ENCODE results near the gene POGZ.
"Not testable (repeated sequence)": the region's sequence is repeated elsewhere in the genome, so short reads cannot be mapped to it uniquely, and the experiment has no call there.

POGZ gene

DNA sequence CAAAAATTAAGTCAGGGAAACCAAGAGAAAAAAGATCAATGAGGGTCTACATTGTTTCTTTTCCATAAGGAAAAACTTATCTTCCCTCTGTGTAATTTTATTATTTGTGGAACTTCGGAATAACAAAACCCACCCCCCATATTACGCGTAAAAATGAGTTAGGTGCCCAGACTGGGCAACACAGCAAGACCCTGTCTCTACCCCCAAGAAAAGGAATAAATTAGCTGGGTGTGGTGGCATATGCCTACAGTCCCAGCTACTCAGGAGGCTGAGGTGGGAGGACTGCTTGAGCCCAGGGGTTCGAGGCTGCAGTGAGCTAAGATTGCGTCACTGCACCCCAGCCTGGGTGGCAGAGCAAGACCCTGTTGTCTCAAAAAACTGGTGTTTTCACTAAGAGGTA, 39.5 kb downstream of the POGZ start:
- no peak for DNase-seq (ENCODE audit: low read depth)

DNA sequence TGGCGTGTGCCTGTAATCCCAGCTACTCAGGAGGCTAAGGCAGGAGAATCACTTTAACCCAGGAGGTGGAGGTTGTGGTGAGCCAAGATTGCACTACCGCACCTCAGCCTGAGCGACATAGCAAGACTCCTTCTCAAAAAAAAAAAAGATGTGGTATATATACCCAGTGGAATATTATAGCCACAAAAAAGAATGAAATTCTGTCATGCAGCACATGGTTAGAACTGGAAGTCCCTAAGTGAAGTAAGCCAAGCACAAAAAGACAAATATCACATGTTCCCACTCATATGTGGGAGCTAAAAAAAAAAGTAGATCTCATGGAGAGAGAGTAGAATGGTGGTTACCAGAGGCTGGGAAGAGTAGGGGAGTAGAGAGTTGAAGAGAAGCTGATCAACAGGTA, 41.2 kb downstream of the POGZ start:
- DNase-seq (ENCODE audit: low read depth) = no peak

DNA sequence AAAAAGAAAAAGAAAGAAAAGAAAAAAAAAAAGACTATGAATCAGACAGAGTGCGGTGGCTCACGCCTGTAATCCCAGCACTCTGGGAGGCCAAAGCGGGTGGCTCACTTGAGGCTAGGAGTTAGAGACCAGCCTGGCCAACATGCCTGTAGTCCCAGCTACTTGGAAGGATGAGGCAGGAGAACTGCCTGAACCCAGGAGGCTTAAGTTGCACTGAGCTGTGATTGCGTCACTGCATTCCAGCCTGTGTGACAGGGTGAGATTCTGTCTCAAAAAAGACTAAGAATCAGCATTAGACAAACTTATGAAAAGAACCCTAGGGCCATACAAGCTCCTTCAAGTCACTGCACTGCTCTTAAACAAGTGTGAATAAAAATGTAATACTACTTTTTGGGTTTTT, 43.1 kb downstream of the POGZ start:
- peak; percentile 60 for DNase-seq (ENCODE audit: low read depth)

DNA sequence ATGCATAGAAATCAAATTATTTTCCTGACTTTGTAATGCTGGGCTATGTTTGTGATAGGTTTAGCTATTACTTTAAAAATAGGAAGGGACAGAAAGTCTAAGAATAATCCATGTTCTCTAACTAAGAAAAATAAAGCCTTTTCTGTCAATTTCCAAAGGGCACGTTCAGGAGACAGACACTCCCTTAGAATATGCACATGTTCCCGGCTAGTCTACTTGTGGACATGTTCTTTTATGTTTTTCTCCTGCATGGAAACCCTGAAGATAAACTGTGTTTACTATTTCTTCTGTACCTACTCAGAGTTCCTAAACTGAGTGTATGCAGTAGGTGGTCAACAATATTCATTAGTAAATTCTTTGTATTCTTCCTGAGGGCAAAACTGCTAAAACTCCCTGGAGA, 47.4 kb downstream of the POGZ start:
- no peak for DNase-seq (ENCODE audit: low read depth)

DNA sequence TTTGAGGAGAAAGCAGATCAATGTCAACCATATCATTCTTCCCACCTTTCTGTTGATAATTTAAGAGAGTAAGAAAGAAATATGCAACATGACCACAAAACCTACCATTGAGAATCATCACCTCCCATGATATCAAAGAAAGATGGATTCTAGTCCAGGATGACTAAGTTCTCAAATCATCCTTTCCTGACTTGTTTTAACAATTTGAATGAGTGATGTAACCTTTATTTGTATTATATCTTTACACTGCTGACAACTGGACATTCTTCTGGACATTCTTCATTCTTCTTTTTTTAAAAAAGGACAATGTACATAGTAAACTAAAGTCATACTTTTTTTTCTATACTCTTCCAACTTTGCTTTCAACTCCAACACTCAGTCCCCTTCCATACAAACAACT, 50.4 kb downstream of the POGZ start:
- peak; percentile 9 for DNase-seq (ENCODE audit: low read depth)

DNA sequence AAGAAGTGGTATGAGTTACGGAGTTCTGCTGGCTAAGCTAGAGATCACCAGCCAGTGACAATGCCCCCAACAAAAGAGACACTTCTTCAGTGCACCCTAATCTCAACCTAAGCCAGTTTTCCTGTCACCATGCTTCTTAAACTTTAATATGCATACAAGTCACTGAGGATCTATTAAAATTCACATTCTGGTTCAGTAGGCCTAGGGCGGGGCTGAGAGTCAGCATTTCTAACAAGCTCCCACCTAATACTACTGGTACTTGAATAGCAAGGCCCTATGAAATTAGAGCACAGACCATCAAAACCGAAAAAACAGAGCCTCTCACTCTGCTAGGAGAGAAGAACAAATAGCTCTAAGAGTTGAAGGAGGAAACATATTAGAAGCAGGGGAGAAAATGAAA, 52.0 kb downstream of the POGZ start:
- no peak for DNase-seq (ENCODE audit: low read depth)

DNA sequence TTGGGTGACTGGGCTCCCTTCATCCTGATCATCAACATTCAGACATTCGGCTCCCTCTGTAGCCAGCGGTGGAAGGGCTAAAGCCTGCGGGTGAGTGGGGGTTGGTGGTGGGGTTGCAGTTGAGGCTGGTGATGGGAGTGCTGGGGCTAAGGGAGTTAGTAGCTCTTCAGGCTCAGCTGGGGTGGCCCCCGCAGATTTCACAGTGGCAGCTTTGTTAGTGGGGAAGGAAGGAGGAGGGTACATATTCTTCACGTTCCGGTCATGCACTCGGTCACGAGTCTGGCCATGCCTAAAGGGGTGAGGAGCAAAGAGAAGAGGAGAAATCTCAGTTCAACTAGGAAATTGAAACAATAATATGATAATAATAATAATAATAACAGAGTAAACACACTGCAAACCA, 53.1 kb downstream of the POGZ start:
- DNase-seq (ENCODE audit: low read depth) = no peak

DNA sequence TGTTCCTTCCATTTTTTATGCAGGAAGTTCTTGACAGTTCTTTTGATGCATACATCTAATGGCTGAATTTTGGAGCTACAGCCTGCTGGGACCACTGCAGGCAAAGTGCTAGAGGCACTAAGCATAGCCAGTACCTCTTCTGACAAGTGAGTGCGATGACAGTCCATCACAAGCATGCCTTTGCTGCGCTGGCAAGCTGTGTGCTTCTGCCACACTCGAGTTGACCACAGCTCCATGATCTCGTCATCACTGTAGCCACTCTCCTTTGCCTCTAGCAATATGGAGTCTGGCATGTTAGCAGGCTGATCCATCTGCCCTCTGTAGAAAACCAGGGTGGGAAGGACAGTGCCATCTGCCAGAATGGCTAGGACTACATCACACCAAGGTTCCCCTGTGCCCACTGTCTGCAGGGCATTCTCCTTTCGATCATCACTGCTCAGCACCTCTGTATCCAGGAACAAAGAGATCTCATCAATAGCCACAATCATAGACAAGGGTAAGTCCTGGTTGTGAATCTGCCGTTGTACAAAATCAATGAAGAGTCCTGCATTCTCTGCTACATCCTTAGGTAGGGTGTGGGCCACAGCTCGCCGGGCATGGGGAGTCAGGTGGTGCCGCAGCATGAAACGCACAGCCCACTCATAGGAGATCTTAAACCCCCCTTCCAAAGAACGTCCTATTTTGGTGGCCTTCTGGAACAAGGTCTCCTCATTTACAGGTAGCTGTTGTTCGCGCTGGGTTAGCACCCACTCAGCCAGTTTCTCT, 53.9 kb downstream of the POGZ start:
- no peak for DNase-seq (ENCODE audit: low read depth)

DNA sequence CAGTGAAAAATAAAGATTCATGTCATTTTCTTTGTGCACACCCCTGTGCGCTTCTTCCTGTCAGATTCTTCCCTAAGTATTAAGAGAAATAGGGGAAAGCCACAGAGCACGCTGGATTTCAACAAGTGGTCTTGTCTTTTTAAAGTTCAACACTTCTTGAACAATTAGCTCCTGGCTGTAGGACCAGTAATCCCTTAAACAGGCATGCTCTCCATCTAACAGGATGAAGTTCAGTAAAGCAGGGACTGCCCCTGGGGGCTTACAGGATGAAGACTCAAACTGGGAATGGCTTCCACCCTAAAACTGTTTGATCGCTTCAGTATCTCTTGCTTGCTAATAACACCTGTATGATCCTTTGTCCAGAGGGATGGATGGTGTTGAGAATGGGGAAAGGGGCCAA, 55.7 kb downstream of the POGZ start:
- DNase-seq (ENCODE audit: low read depth) = no peak

DNA sequence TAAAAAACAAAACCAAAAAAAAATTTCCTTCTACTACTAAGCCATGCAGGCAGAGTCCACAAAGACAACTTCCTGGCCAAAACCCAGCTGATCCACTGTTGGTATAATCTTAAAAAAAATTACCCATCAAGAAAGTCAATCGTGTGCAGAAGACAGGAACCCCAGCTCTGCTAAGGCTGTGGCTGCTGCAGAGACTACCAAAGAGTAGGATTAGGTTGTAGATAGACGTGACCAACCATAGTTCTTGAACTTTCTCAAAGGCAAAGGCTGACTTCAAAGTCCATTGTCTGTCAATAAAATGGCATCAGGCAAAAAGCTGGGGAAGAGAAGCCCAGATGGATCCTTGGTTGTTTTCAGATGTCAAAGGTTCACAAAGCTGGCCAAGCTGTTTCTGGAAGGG, 56.5 kb downstream of the POGZ start:
- no peak for DNase-seq (ENCODE audit: low read depth)

DNA sequence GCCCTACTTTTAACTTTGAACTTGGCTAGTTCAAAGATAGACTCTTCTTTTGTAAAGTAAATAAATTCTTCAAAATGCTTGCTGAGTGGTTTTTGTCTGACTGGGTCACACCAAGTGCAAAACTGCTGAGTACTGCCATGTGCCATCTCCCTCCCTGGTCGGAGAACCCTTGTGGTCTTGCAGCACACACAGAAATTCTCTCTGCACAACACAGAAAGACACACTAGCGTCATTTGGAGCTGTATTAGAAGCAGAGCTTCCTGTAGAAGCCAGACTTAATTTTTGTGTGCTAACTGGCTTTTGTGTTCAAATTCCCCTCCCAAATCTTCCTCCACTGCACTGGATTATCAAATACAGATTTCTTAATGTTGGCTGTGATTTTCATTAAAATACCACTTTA, 57.4 kb downstream of the POGZ start:
- DNase-seq (ENCODE audit: low read depth) = no peak

DNA sequence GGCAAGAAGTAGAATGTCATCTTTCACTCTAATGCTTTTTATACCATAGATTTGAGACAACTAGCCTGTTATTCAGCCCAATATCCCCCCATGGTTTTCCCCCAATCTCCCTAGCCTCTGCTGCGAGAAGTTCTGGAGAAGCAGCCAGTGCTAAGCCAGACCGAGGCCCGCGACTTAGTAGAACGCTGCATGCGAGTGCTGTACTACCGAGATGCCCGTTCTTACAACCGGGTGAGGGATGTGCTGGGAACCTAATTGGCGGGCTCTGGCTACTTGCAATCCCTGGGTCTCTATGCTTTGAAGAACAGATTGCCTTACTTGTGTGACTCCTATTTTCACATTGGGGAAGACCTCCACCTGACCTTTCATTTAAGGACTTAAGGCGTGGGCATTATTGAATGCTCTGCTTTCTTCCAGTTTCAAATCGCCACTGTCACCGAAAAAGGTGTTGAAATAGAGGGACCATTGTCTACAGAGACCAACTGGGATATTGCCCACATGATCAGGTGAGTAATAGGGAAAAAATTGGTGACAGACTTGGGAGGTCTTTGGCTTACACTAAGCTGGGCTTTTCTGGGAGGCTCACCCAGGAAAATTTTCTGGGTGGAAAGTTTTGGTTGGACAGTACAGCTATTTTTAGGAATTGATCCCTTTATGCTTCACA, 58.0 kb downstream of the POGZ start:
- DNase-seq (ENCODE audit: low read depth) = peak; percentile 52

DNA sequence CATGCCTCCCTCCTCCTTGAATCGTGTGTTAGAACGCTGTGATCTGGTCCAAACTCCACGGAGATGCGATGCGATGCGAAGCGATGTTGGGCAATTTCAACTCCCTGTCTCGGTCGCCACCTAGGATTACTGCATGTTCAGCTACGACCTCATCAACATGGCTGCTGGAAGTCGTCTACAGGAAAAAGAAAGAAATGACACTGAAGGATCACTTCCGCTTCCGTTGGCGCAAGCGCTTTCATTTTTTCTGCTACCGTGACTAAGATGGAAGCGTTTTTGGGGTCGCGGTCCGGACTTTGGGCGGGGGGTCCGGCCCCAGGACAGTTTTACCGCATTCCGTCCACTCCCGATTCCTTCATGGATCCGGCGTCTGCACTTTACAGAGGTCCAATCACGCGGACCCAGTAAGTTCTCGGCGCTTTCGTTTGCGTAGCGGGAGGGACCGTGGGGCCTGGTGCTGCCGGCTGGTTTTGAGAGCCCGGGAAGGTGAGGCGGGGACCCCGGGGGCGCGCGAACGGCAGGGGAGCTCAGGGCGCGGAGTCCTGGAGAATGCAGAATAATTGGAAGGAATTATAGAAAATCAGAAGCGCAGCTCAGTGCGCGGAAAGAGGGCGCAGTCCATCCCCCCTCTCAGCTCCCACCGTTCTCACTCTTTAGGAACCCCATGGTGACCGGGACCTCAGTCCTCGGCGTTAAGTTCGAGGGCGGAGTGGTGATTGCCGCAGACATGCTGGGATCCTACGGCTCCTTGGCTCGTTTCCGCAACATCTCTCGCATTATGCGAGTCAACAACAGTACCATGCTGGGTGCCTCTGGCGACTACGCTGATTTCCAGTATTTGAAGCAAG, 59.7 kb downstream of the POGZ start, which contains the start of gene PSMB4:
Gene PSMB4, plus strand, starts transcription at position 250 of the 848 bp plus-strand sequence. Its CDS starts 15 bp downstream, at position 265.
- peak; percentile 95 for DNase-seq (ENCODE audit: low read depth)

DNA sequence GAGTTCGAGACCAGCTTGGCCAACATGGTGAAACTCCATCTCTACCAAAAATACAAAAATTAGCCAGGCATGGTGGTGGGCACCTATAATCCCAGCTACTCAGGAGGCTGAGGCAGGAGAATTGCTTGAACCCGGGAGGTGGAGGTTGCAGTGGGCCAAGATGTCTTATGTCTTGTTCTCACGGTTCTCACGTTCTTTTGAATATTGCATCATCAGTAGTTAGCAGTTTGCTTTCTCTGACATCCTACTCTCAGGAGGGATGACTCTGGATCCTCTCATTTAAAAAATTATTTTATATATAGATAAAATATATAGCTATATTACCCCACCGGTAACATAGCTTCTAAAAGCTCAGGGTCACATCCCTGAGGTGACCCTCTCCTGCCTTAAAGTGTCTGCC, 63.0 kb downstream of the POGZ start:
- DNase-seq (ENCODE audit: low read depth) = not testable (repeated sequence)

DNA sequence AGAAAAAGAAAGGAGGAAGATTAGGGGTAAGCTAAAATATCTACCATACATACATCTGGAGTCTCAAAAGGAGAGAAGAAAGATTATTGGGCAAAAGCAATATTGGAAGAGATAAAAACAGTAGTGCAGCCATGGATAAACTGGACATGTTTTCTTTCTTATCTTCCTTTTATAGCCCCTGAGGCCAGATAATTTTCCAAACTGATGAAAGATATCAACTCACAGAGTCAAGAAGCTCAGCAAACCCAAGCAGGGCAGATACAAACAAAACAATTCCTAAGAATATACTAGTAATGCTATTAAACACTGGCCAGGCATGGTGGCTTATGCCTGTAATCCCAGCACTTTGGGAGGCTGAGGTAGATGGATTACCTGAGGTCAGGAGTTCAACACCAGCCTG, 65.7 kb downstream of the POGZ start:
- DNase-seq (ENCODE audit: low read depth) = no peak

DNA sequence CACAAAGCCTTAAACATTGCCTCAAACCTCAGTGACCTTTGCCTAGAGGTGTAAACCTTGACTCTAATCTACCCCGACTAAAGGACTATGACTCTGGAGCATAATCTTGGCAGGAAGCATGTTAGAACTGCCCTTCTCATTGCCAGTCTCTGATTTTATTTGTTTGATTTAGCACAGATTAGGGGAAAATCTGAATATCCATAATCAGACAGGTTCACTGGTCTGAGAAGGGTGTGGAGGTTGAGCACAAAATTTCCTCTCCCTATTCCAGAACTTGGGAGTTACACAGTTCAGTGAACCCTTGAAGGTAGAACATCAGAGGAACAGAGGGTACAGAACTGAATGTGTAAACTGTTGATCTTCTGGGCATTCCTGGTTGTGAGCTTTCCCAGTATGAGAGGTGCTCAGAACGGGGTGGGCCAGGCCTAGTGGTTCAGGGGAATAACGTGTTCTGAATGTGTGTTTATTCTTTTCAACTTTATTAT, 68.2 kb downstream of the POGZ start:
- DNase-seq (ENCODE audit: low read depth) = no peak

DNA sequence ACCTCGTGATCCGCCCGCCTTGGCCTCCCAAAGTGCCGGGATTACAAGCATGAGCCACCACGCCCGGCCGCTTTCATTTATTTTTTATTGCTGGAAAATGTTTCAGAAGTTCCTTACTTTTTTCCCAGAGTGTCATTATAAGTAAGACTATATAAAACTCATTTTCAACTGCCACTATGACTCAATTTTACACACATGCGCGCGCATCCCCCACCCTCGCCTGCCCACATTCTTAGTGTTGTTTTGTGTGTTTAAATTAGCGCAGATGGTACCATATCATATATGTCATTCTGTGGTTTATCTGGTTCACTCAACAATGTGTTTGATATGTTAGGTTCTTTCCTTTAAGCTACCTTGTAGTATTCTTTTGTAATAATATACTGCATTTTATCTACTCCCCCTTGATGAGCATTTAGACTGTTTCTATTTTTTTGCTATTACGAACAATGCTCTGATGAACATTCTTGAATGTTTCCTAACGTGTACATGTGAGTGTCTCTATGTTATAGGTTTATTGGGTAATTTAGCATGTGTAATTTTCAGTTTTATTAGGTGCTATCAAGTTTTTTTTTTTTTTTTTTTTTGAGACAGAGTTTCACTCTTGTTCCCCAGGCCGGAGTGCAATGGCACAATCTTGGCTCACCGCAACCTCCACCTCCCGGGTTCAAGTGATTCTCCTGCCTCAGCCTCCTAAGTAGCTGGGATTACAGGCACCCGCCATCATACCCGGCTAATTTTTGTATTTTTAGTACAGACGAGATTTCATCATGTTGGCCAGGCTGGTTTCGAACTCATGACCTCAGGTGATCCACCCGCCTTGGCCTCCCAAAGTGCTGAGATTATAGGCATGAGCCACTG, 68.8 kb downstream of the POGZ start:
- not testable (repeated sequence) for DNase-seq (ENCODE audit: low read depth)

DNA sequence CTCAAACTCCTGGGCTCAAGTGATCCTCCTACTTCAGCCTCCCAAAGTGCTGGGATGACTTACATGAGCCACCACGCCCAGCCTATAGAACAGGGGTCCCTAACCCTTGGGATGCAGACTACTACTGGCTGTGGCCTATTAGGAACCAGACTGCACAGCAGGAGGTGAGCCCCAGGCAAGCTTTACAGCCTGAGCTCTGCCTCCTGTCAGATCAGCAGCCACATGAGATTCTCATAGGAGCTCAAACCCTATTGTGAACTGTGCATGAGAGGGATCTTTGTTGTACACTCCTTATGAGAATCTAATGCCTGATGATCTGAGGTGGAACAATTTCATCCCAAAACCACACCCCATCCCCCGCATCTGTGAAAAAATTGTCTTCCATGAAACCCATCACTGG, 73.3 kb downstream of the POGZ start:
- no peak for DNase-seq (ENCODE audit: low read depth)

DNA sequence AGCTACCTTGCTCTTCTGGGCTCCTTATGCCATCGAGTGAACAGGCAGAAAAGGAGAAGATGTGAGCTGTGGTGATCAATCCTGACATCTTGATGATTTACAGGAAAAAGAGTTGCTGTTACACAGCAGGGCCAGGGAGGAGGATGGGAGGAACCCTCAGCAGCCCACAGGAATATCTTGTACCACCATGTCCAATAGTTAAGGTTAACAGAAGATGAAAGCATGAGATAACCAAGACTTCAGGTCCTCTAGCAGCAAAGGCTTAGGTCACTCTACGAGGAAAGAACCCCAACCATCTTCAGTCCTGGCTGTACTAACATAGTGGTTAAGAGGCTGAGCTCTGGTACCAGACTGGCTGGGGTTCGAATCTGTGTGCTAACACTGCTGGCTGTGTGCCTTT, 74.7 kb downstream of the POGZ start:
- DNase-seq (ENCODE audit: low read depth) = no peak

DNA sequence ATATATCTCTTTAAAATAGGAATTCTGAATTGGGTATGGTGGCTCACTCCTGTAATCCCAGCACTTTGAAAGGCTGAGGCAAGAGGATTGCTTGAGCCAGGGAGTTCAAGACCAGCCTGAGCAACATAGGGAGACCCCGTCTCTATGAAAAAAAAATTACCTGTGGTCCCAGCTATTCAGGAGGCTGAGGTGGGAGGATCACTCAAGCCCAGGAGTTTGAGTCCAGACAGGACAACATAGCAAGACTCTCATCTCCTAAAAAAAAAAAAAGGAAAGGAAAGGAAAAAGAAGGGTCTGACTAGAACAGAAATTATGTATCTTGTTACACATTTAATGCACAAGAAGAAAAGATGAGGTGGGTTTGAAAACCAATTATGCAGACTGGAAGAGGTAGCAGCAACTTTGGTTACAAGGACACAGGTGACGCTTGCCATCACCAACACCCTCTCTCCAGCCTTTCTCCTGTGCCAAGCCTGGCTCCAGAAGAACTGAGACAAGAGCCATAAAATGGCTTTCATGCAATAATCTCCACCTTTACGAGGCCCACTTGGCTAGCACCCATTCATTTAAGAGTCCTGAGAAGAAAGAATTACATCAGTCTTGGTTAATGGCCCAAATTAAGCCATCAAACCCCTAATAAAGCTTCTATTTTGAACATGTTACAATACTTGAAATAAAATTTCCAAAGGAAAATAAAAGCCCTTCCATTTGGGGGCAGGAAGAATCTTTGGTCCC, 82.0 kb downstream of the POGZ start:
- DNase-seq (ENCODE audit: low read depth) = no peak

DNA sequence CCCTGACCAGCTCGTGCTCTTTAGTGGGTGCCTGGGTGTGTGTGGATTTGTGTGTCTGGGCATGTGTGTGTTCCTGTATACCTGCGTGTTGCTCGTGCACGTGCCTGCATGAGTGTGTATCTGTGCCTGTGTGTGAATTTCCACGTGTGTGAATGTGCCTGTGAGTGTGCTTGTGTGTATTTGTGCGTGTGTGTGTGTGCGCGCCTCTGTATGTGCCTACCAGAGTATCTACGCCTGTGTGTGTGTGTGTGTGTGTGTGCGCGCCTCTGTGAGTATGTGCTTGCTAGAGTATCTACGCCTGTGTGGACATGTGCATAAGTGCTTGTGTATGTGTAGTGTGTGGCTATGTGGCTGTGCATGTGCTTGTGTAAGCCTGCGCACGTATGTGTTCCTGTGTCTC, 86.1 kb downstream of the POGZ start:
- DNase-seq (ENCODE audit: low read depth) = no peak

Measured in ELR (cell line).